Gastrocnemius medialis (tissue), 4 donors: ENCODE measurements around the gene NR1D2.

Experiments
- CTCF ChIP-seq, 5 experiments: fragments of 450-650 bp in 3 of 5; fragments of 200-600 bp in 2 of 5; sonication (generic) in 2 of 5; IDR thresholded peaks in 4 of 5; conservative IDR thresholded peaks in 1 of 5; 1 replicate in 4 of 5; 2 replicates in 1 of 5; pipeline ENCODE4 v1.5.1; 2016 to 2019; ENCODE audit warnings: antibody characterized with exemption in 5 of 5, mild to moderate bottlenecking in 3 of 5, moderate library complexity in 3 of 5
- POLR2A ChIP-seq, 2 donors: fragments of 450-650 bp; IDR thresholded peaks; one replicate each; pipeline ENCODE4 v1.6.1; 2017; ENCODE audit warnings: antibody characterized with exemption in 2 of 2, mild to moderate bottlenecking in 2 of 2, moderate library complexity in 2 of 2

GRCh38 chr3:23987356-23987755, 42.3 kb downstream of the NR1D2 start:
- TF ChIP-seq POLR2A (IDR thresholded peaks at IDR 0.05) (no peak), CTCF (IDR thresholded peaks at IDR 0.05 in 4 of 5, conservative IDR thresholded peaks at IDR 0.05 in 1 of 5) (no peak)
